ENCODE results near the gene TNFSF12. TPM values are rescaled to one million over a fixed set of nuclear protein-coding genes. Genes with fewer than 3 reads are reported as not detected.

Gene TNFSF12
- total and polyA plus RNA-seq, 8 donors, result 11.0 to 27.7 (median 14.1) TPM

DNA sequence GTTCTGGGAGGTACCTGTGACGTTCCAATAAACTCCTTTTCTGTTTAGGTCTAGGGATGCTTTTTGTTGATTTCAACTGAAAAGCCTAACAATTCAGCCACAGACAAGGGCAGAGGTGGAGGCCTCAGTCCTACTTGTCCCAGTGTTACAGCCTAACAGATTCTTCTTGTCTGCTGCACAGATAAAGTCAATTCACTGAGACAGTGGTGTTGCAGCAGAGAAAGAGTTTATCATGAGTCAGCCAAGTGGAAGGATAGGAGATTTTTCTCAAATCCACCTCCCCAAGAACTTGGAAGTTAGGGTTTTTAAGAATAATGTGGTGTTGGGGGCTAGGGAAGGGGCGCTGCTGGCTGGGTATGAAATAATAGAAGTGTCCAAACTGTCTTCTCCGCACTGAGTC, 10.8 kb upstream of the TNFSF12 start:
- Histone ChIP-seq H3K27ac (no peak overlapping the region), H3K4me3 (no peak overlapping the region), H3K36me3 (no peaks in the 10 kb centered on the region), H3K9me3 (no peaks in the 10 kb centered on the region), H3K4me1 (no peaks in the 10 kb centered on the region), H3K27me3 (no peaks in the 10 kb centered on the region)
- FAIRE-seq, result no peak
- TF ChIP-seq CTCF (IDR thresholded peaks at IDR 0.05), result no peak
- WGBS, 2 donors, result 75 to 78% methylated on average over 3 of the region's 3 CpGs
- DNase-seq, result no peak
- intact Hi-C loops (cut with DNase I), result no loop called here
- ATAC-seq, result no peak

DNA sequence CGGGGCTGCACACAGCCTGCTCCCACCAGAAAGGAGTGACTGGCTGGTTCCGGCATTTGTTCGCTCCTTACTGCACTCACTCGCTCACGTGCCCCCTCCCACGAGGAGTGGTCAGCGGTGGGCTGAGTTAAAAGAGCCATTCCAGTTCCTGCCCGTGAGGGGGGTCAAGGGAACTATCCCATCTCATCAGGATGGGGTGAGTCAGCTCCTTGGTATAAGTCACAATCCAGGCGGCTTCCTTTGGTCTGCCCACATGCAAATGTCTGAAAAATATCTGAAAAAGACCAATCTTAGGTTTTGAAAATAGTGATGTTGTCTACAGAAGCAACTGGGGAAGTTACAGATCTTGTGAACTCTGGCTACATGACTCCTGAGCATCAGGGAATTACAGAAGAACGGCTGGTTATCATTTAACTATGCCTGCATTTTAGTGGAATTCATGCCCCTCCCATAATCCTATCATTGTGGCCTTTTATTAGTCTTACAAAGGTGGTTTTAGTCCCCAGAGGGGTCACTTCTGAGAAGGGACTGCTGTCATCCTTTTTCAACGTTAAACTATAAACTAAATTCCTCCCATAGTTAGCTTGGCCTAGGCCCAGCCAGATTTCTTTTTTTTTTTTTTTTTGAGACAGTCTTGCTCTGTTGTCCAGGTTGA, 9.8 kb upstream of the TNFSF12 start:
- intact Hi-C loops (cut with DNase I), result no loop called here
- no peak for TF ChIP-seq CTCF (IDR thresholded peaks at IDR 0.05)
- ATAC-seq (no peak), DNase-seq (no peak), FAIRE-seq (no peak)
- no peak overlapping the region for H3K4me3 ChIP-seq
- WGBS, 2 donors, result 67% methylated on average over 11 of the region's 11 CpGs
- H3K9me3 ChIP-seq, result no peaks in the 10 kb centered on the region
- no peaks in the 10 kb centered on the region for H3K4me1 ChIP-seq
- H3K27ac ChIP-seq, result no peak overlapping the region
- H3K27me3 ChIP-seq, result no peaks in the 10 kb centered on the region
- no peaks in the 10 kb centered on the region for H3K36me3 ChIP-seq

DNA sequence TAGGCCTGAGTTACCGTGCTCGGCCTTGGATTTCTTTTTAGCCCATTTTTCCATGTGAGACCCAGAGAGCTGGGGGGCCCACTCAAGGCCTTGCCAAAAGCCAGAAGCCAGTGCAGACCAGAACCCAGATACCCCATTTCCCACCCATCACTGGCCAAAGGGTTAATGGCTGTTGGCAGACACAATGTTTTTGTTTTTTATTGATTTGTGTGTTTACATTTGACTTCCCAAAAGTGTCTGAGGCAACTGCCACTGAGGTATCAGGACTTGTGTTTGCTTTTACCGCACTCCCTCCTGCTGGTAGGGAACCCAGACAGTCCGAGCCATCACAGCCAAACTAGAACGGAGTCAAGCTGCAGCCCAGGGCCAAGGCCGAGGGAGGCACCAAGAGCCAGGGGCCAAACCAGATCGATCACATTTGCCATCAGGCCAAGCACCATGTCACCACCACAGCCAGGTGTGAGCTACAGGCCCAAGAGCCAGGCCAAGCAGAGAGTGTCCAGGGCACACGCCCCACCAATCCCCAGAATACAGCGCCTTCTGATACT, 7.7 kb upstream of the TNFSF12 start:
- Histone ChIP-seq H3K4me1 (no peaks in the 10 kb centered on the region), H3K27me3 (no peaks in the 10 kb centered on the region), H3K27ac (no peak overlapping the region), H3K4me3 (no peak overlapping the region), H3K36me3 (no peaks in the 10 kb centered on the region), H3K9me3 (no peaks in the 10 kb centered on the region)
- FAIRE-seq (no peak), ATAC-seq (no peak), DNase-seq (no peak)
- no peak for TF ChIP-seq CTCF (IDR thresholded peaks at IDR 0.05)
- intact Hi-C loops (cut with DNase I), result no loop called here
- 68 to 77% methylated on average over 9 of the region's 9 CpGs for WGBS, 2 donors

GRCh38 chr17:7544911-7545310, 3.9 kb upstream of the TNFSF12 start:
- Histone ChIP-seq H3K27me3 (no peaks in the 10 kb centered on the region), H3K36me3 (no peaks in the 10 kb centered on the region), H3K4me1 (no peaks in the 10 kb centered on the region), H3K4me3 (no peak overlapping the region), H3K9me3 (no peaks in the 10 kb centered on the region), H3K27ac (no peak overlapping the region)
- DNase-seq (no peak), ATAC-seq (no peak), FAIRE-seq (no peak)
- TF ChIP-seq CTCF (IDR thresholded peaks at IDR 0.05), result no peak
- intact Hi-C loops (cut with DNase I), result no loop called here
- WGBS, 2 donors, result 55 to 58% methylated on average over 6 of the region's 6 CpGs

DNA sequence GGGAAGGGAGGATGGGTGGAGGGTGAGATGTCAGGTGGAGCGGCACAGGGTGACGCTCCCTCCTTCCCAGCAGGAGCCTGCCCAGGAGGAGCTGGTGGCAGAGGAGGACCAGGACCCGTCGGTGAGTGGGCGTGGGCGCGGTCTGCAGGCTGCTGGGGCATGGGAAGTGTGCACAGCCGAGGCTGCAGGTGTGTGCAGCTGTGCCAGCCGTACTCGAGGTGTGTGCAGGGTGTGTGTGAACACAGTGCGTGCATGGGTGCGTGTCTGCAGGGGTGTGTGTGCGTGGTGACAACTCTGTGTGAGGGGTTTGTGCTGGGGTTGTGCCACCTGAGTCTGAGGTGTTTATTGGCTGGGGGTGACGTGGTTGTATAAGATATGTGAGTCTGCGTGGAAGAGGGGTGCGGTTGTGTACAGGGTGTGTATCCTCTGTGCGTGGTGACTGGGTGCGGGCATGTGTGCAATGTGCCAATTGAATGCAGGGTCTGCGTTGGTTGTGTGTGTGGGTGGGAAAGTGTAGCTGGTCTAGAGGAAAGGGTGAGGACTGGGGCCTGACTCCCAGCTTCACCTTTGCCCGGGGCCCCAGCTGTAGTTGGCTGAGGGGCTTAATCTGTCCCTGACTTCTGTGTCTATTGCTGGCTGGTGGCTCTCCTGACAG, 670 bp downstream of the TNFSF12 start:
- FAIRE-seq, result no peak
- TF ChIP-seq CTCF (IDR thresholded peaks at IDR 0.05), result no peak
- Histone ChIP-seq H3K27me3 (no peaks in the 10 kb centered on the region), H3K27ac (peak overlapping the region; percentile 44 to 73 (median 58)), H3K36me3 (no peaks in the 10 kb centered on the region), H3K4me3 (peak overlapping the region; percentile 56 to 77 (median 72)), H3K9me3 (no peaks in the 10 kb centered on the region), H3K4me1 (no peaks in the 10 kb centered on the region)
- WGBS, 2 donors, result 33% methylated on average over 19 to 20 of the region's 20 CpGs
- peak; percentile 69 to 76 (median 74) for ATAC-seq
- DNase-seq, result peak in 4 of 6 donors; percentile 28 to 80 (median 37)
- intact Hi-C loops (cut with DNase I), result loop anchor here in 2 of 3 donors (5.0 to 10.0 kb wide), 2 partner anchors 32 to 195 kb away; partner anchors contain the start of genes KCTD11 (in 1 of the 2) and TMEM95 (in 1 of the 2)

Measured in pancreas (tissue), 10 donors.